Measurements from ENCODE around the gene ERAS. TPM values are rescaled to one million over a fixed set of nuclear protein-coding genes. Genes with fewer than 3 reads are reported as not detected.
A peak's percentile ranks its signal among the peaks of the same experiment; 100 is the strongest.

Gene ERAS
- total RNA-seq, 2 donors from 2014 or later: not detected

- peaks cover 0 to 4% of the 10 kb centered on the region in 2 donors for H3K27me3 ChIP-seq
- H3K27ac ChIP-seq: no peak overlapping the region
- no peak overlapping the region for H3K4me3 ChIP-seq
- no peak for DNase-seq (ENCODE audit: low spot score)
- H3K9me3 ChIP-seq: no peaks in the 10 kb centered on the region
- H3K36me3 ChIP-seq: no peaks in the 10 kb centered on the region
- TF ChIP-seq CTCF (IDR thresholded peaks at IDR 0.05): no peak
- no peaks in the 10 kb centered on the region for H3K4me1 ChIP-seq
Observed at GRCh38 chrX:48831136-48831908, 5.0 kb downstream of the ERAS start.

GRCh38 chrX:48831909-48832291 lies 5.6 kb downstream of the ERAS start:
- Histone ChIP-seq H3K27me3 (peaks cover 0 to 4% of the 10 kb centered on the region in 2 donors), H3K4me3 (no peak overlapping the region), H3K27ac (no peak overlapping the region), H3K36me3 (no peaks in the 10 kb centered on the region), H3K4me1 (no peaks in the 10 kb centered on the region), H3K9me3 (no peaks in the 10 kb centered on the region)
- no peak for TF ChIP-seq CTCF (IDR thresholded peaks at IDR 0.05)
- no peak for DNase-seq (ENCODE audit: low spot score)

- Histone ChIP-seq H3K27me3 (peaks cover 0 to 4% of the 10 kb centered on the region in 2 donors), H3K4me1 (no peaks in the 10 kb centered on the region), H3K27ac (no peak overlapping the region), H3K36me3 (no peaks in the 10 kb centered on the region), H3K4me3 (no peak overlapping the region), H3K9me3 (no peaks in the 10 kb centered on the region)
- no peak for DNase-seq (ENCODE audit: low spot score)
- TF ChIP-seq CTCF (IDR thresholded peaks at IDR 0.05): no peak
Observed at GRCh38 chrX:48833542-48834138, 7.3 kb downstream of the ERAS start.

- Histone ChIP-seq H3K4me3 (no peak overlapping the region), H3K27me3 (peaks cover 0 to 4% of the 10 kb centered on the region in 2 donors), H3K4me1 (no peaks in the 10 kb centered on the region), H3K27ac (no peak overlapping the region), H3K36me3 (no peaks in the 10 kb centered on the region), H3K9me3 (no peaks in the 10 kb centered on the region)
- no peak for TF ChIP-seq CTCF (IDR thresholded peaks at IDR 0.05)
- DNase-seq (ENCODE audit: low spot score): no peak
Observed at GRCh38 chrX:48834383-48834709, 8.0 kb downstream of the ERAS start.

- Histone ChIP-seq H3K27me3 (peaks cover 0 to 4% of the 10 kb centered on the region in 2 donors), H3K36me3 (no peaks in the 10 kb centered on the region), H3K4me3 (peak within 1 kb of the TSS in 1 of 2 donors; percentile 39), H3K4me1 (no peaks in the 10 kb centered on the region), H3K27ac (no peak within 1 kb of the TSS), H3K9me3 (no peaks in the 10 kb centered on the region)
- no peak for TF ChIP-seq CTCF (IDR thresholded peaks at IDR 0.05)
- no peak for DNase-seq (ENCODE audit: low spot score)
Observed at GRCh38 chrX:48835524-48836329, 9.4 kb downstream of the ERAS start, which contains the start of gene PCSK1N. Gene PCSK1N, minus strand, starts transcription at chrX:48835610. Its CDS starts 78 bp downstream, at chrX:48835532.
